Neutrophil (primary cell): ENCODE data around the gene ST8SIA6.

Experiments used
- H3K27ac ChIP-seq: fragments of 200-600 bp; sonication (generic); 2 replicates; pipeline ENCODE4 v1.5.1; 2016; ENCODE audit warnings: mild to moderate bottlenecking, moderate library complexity
- H3K27me3 ChIP-seq: fragments of 200-600 bp; sonication (generic); 2 replicates; pipeline ENCODE4 v1.6.0; 2016; ENCODE audit warnings: mild to moderate bottlenecking
- H3K36me3 ChIP-seq: fragments of 200-600 bp; sonication (generic); 2 replicates; pipeline ENCODE4 v1.5.1; 2017
- H3K4me1 ChIP-seq, 2 experiments: fragments of 200-600 bp in 1 of 2; sonication (generic) in 1 of 2; 1 replicate in 1 of 2; 2 replicates in 1 of 2; pipeline versions ENCODE4 v1.5.1 to v1.6.1; 2013 to 2016; ENCODE audit warnings: low read depth in 1 of 2, low read length in 1 of 2, mild to moderate bottlenecking in 1 of 2, moderate library complexity in 1 of 2; ENCODE audit not compliant: control insufficient read depth in 1 of 2, insufficient read depth in 1 of 2
- H3K4me3 ChIP-seq, 2 experiments: fragments of 200-600 bp in 1 of 2; sonication (generic) in 1 of 2; 1 replicate in 1 of 2; 2 replicates in 1 of 2; pipeline ENCODE4 v1.5.1; 2013 to 2016; ENCODE audit warnings: low read depth in 1 of 2, low read length in 1 of 2, mild to moderate bottlenecking in 1 of 2, moderate library complexity in 1 of 2
- H3K9me3 ChIP-seq: fragments of 200-600 bp; sonication (generic); 2 replicates; pipeline ENCODE4 v1.5.1; 2016
- CTCF ChIP-seq: fragments of 200-600 bp; sonication (generic); IDR thresholded peaks from 2 replicates; pipeline ENCODE4 v1.5.1; 2016; ENCODE audit warnings: antibody characterized with exemption

Gene ST8SIA6

GRCh38 chr10:17366705-17367104 lies 87.7 kb downstream of the ST8SIA6 start:
- Histone ChIP-seq H3K4me1 (no peaks in the 10 kb centered on the region), H3K4me3 (no peak overlapping the region), H3K36me3 (no peaks in the 10 kb centered on the region), H3K27me3 (no peaks in the 10 kb centered on the region), H3K27ac (no peak overlapping the region), H3K9me3 (no peaks in the 10 kb centered on the region)
- TF ChIP-seq CTCF, result no peak

- Histone ChIP-seq H3K36me3 (no peaks in the 10 kb centered on the region), H3K9me3 (no peaks in the 10 kb centered on the region), H3K4me3 (no peak overlapping the region), H3K27ac (no peak overlapping the region), H3K4me1 (no peaks in the 10 kb centered on the region), H3K27me3 (no peaks in the 10 kb centered on the region)
- no peak for TF ChIP-seq CTCF
Measured at GRCh38 chr10:17365402-17365801, 89.0 kb downstream of the ST8SIA6 start.

GRCh38 chr10:17358461-17358860 lies 95.9 kb downstream of the ST8SIA6 start:
- no peaks in the 10 kb centered on the region for H3K27me3 ChIP-seq
- TF ChIP-seq CTCF, result no peak
- H3K4me3 ChIP-seq, result no peak overlapping the region
- no peaks in the 10 kb centered on the region for H3K4me1 ChIP-seq
- no peak overlapping the region for H3K27ac ChIP-seq
- H3K9me3 ChIP-seq, result no peaks in the 10 kb centered on the region
- H3K36me3 ChIP-seq, result no peaks in the 10 kb centered on the region

- H3K27ac ChIP-seq, result no peak overlapping the region
Measured at GRCh38 chr10:17357781-17358180, 96.6 kb downstream of the ST8SIA6 start.

GRCh38 chr10:17356820-17357219 lies 97.6 kb downstream of the ST8SIA6 start:
- H3K4me3 ChIP-seq, result no peak overlapping the region
- H3K36me3 ChIP-seq, result no peaks in the 10 kb centered on the region
- no peaks in the 10 kb centered on the region for H3K27me3 ChIP-seq
- H3K9me3 ChIP-seq, result no peaks in the 10 kb centered on the region
- no peak overlapping the region for H3K27ac ChIP-seq
- TF ChIP-seq CTCF, result no peak
- no peaks in the 10 kb centered on the region for H3K4me1 ChIP-seq

More at GRCh38 chr10:17357781-17358180, 96.6 kb downstream of the ST8SIA6 start:
- Histone ChIP-seq H3K36me3 (no peaks in the 10 kb centered on the region), H3K4me1 (no peaks in the 10 kb centered on the region), H3K9me3 (no peaks in the 10 kb centered on the region), H3K27me3 (no peaks in the 10 kb centered on the region), H3K4me3 (no peak overlapping the region)
- no peak for TF ChIP-seq CTCF

GRCh38 chr10:17354781-17355180 lies 99.6 kb downstream of the ST8SIA6 start:
- no peak for TF ChIP-seq CTCF
- no peak overlapping the region for H3K4me3 ChIP-seq

More at GRCh38 chr10:17354781-17355180, 99.6 kb downstream of the ST8SIA6 start:
- Histone ChIP-seq H3K9me3 (no peaks in the 10 kb centered on the region), H3K27me3 (no peaks in the 10 kb centered on the region), H3K36me3 (no peaks in the 10 kb centered on the region), H3K27ac (no peak overlapping the region), H3K4me1 (no peaks in the 10 kb centered on the region)
